DMS153 treated with DMSO at 0.1 percent for 48 hours (cell line): ENCODE results near the gene FAIM2.

Experiments used
- DNase-seq: peaks from one replicate; lab custom pipeline; 2025; ENCODE audit not compliant: unreplicated experiment; lab: John Stamatoyannopoulos, UW

The FAIM2 gene

GRCh38 chr12:49939707-49940106 is 36.0 kb upstream of the FAIM2 start:
- no peak for DNase-seq

GRCh38 chr12:49939307-49939706 is 35.6 kb upstream of the FAIM2 start:
- DNase-seq = no peak

- DNase-seq = no peak
These were observed 34.1 kb upstream of the FAIM2 start for GRCh38 chr12:49937639-49938300.

- no peak for DNase-seq
These were observed 33.2 kb upstream of the FAIM2 start for GRCh38 chr12:49936925-49937324.

- no peak for DNase-seq
These were observed 30.8 kb upstream of the FAIM2 start for GRCh38 chr12:49934505-49934904.

- DNase-seq = no peak
These were observed 30.1 kb upstream of the FAIM2 start for GRCh38 chr12:49933796-49934195.

GRCh38 chr12:49932533-49933130 is 28.9 kb upstream of the FAIM2 start:
- DNase-seq = no peak

GRCh38 chr12:49932023-49932422 is 28.3 kb upstream of the FAIM2 start:
- no peak for DNase-seq

GRCh38 chr12:49930515-49931288 is 27.0 kb upstream of the FAIM2 start:
- no peak for DNase-seq

GRCh38 chr12:49929581-49929980 is 25.9 kb upstream of the FAIM2 start:
- no peak for DNase-seq

GRCh38 chr12:49928471-49928870 is 24.8 kb upstream of the FAIM2 start:
- DNase-seq = no peak

- DNase-seq = no peak
These were observed 21.9 kb upstream of the FAIM2 start for GRCh38 chr12:49925433-49926204.

- DNase-seq = no peak
These were observed 21.0 kb upstream of the FAIM2 start for GRCh38 chr12:49924628-49925246.

- no peak for DNase-seq
These were observed 20.3 kb upstream of the FAIM2 start for GRCh38 chr12:49923880-49924556.

- no peak for DNase-seq
These were observed 19.4 kb upstream of the FAIM2 start for GRCh38 chr12:49923035-49923644.

GRCh38 chr12:49922349-49923034 is 18.8 kb upstream of the FAIM2 start:
- DNase-seq = no peak

- DNase-seq = no peak
These were observed 18.2 kb upstream of the FAIM2 start for GRCh38 chr12:49921936-49922335.

- no peak for DNase-seq
These were observed 17.6 kb upstream of the FAIM2 start for GRCh38 chr12:49921299-49921698.

- DNase-seq = no peak
These were observed 17.2 kb upstream of the FAIM2 start for GRCh38 chr12:49920915-49921286.
